ENCODE results near the gene DNAH10.

DNA sequence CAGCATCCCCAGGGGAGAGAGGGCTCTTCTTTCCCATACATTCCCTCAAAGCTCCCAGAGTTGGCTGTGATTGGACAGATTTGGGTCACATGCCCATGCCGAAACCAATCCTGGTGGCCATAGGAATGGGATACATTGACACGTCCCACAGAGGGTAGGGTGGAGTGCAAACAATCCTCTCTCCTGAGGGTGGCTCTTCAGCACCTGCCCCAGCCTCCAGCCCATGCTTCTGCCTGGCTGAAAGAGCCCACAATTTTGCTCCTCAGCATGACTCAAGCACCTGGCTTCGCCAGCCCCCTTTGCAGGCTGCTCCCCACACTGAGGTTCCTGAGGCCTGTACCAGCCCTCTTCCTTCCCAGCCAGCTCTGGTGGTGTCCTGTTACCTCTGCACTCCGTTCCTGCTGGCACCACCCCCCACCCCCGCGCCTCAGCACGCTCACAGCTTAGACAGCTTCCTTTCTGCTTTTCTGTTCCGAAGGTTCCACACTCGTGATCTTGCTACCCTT lies 138.8 kb downstream of the DNAH10 start:
- TF ChIP-seq EZH2phosphoT487 (IDR thresholded peaks at IDR 0.05; ENCODE audit: low read depth, severe bottlenecking, unreplicated experiment) (no peak), CTCF (IDR thresholded peaks at IDR 0.05; ENCODE audit: poor library complexity) (no peak), EZH2 (IDR thresholded peaks at IDR 0.05; ENCODE audit: borderline replicate concordance) (no peak)
